Stomach smooth muscle (tissue), 2 donors: Measurements from ENCODE around the gene ABTB2.
A peak's percentile ranks its signal among the peaks of the same experiment; 100 is the strongest.

Experiments
- H3K27ac ChIP-seq: one replicate; pipeline ENCODE4 v1.7.0; 2013; ENCODE audit warnings: mild to moderate bottlenecking, low read length, inconsistent platforms
- H3K27me3 ChIP-seq, 2 donors: one replicate each; pipeline ENCODE4 v1.7.0; 2013; ENCODE audit warnings: low read length in 2 of 2; ENCODE audit not compliant: insufficient read depth in 2 of 2, control insufficient read depth in 1 of 2
- H3K36me3 ChIP-seq, 2 donors: one replicate each; pipeline ENCODE4 v1.7.0; 2013; ENCODE audit warnings: low read length in 2 of 2; ENCODE audit not compliant: control insufficient read depth in 2 of 2, insufficient read depth in 2 of 2
- H3K4me1 ChIP-seq: one replicate; pipeline ENCODE4 v1.7.0; 2013; ENCODE audit warnings: low read length; ENCODE audit not compliant: control insufficient read depth, insufficient read depth
- H3K4me3 ChIP-seq, 2 donors: one replicate each; pipeline ENCODE4 v1.7.0; 2013; ENCODE audit warnings: low read length in 2 of 2
- H3K9ac ChIP-seq, 2 donors: one replicate each; pipeline ENCODE4 v1.7.0; 2013; ENCODE audit warnings: low read length in 2 of 2, mild to moderate bottlenecking in 1 of 2
- H3K9me3 ChIP-seq, 2 donors: one replicate each; pipeline ENCODE4 v1.7.0; 2013; ENCODE audit warnings: low read length in 2 of 2; ENCODE audit not compliant: control insufficient read depth in 2 of 2
- donor health status: healthy.
- donor health status: Pancreatic carcinoma.

ABTB2 gene

GRCh38 chr11:34343153-34343552 lies 14.7 kb downstream of the ABTB2 start:
- Histone ChIP-seq H3K36me3 (no peaks in the 10 kb centered on the region), H3K9me3 (no peaks in the 10 kb centered on the region), H3K27me3 (no peaks in the 10 kb centered on the region), H3K4me3 (no peak overlapping the region), H3K4me1 (peaks cover 55% of the 10 kb centered on the region), H3K9ac (no peak overlapping the region), H3K27ac (no peak overlapping the region)

- H3K27me3 ChIP-seq = no peaks in the 10 kb centered on the region
- H3K9ac ChIP-seq = no peak overlapping the region
- H3K27ac ChIP-seq = peak overlapping the region; percentile 49
- H3K36me3 ChIP-seq = no peaks in the 10 kb centered on the region
- no peak overlapping the region for H3K4me3 ChIP-seq
- no peaks in the 10 kb centered on the region for H3K9me3 ChIP-seq
- peaks cover 44% of the 10 kb centered on the region for H3K4me1 ChIP-seq
Observed at GRCh38 chr11:34341931-34342533, 15.8 kb downstream of the ABTB2 start.

GRCh38 chr11:34341096-34341495 lies 16.7 kb downstream of the ABTB2 start:
- Histone ChIP-seq H3K27me3 (no peaks in the 10 kb centered on the region), H3K9ac (no peak overlapping the region), H3K4me1 (peaks cover 35% of the 10 kb centered on the region), H3K9me3 (no peaks in the 10 kb centered on the region), H3K27ac (peak overlapping the region; percentile 12), H3K36me3 (no peaks in the 10 kb centered on the region), H3K4me3 (no peak overlapping the region)

- H3K9me3 ChIP-seq = no peaks in the 10 kb centered on the region
- H3K27me3 ChIP-seq = no peaks in the 10 kb centered on the region
- no peak overlapping the region for H3K4me3 ChIP-seq
- no peak overlapping the region for H3K9ac ChIP-seq
- H3K4me1 ChIP-seq = peaks cover 31% of the 10 kb centered on the region
- H3K36me3 ChIP-seq = no peaks in the 10 kb centered on the region
- no peak overlapping the region for H3K27ac ChIP-seq
Observed at GRCh38 chr11:34340653-34341052, 17.2 kb downstream of the ABTB2 start.

GRCh38 chr11:34339149-34340064 lies 18.4 kb downstream of the ABTB2 start:
- H3K9ac ChIP-seq = no peak overlapping the region
- H3K4me3 ChIP-seq = no peak overlapping the region
- peaks cover 20% of the 10 kb centered on the region for H3K4me1 ChIP-seq
- no peaks in the 10 kb centered on the region for H3K36me3 ChIP-seq
- no peaks in the 10 kb centered on the region for H3K27me3 ChIP-seq
- no peak overlapping the region for H3K27ac ChIP-seq
- H3K9me3 ChIP-seq = no peaks in the 10 kb centered on the region

GRCh38 chr11:34337016-34337415 lies 20.8 kb downstream of the ABTB2 start:
- Histone ChIP-seq H3K36me3 (no peaks in the 10 kb centered on the region), H3K9me3 (no peaks in the 10 kb centered on the region), H3K27ac (no peak overlapping the region), H3K4me1 (peaks cover 10% of the 10 kb centered on the region), H3K27me3 (no peaks in the 10 kb centered on the region), H3K9ac (no peak overlapping the region), H3K4me3 (no peak overlapping the region)

- Histone ChIP-seq H3K36me3 (no peaks in the 10 kb centered on the region), H3K9me3 (no peaks in the 10 kb centered on the region), H3K27ac (no peak overlapping the region), H3K9ac (no peak overlapping the region), H3K4me1 (peaks cover under 1% of the 10 kb centered on the region), H3K27me3 (no peaks in the 10 kb centered on the region), H3K4me3 (no peak overlapping the region)
Observed at GRCh38 chr11:34335801-34336200, 22.0 kb downstream of the ABTB2 start.

- H3K27me3 ChIP-seq = no peaks in the 10 kb centered on the region
- H3K9ac ChIP-seq = no peak overlapping the region
- H3K36me3 ChIP-seq = no peaks in the 10 kb centered on the region
- H3K4me3 ChIP-seq = no peak overlapping the region
- H3K27ac ChIP-seq = no peak overlapping the region
- H3K9me3 ChIP-seq = no peaks in the 10 kb centered on the region
- H3K4me1 ChIP-seq = peaks cover 4% of the 10 kb centered on the region
Observed at GRCh38 chr11:34335331-34335730, 22.5 kb downstream of the ABTB2 start.

GRCh38 chr11:34333787-34334186 lies 24.0 kb downstream of the ABTB2 start:
- H3K27me3 ChIP-seq = no peaks in the 10 kb centered on the region
- no peak overlapping the region for H3K27ac ChIP-seq
- H3K36me3 ChIP-seq = no peaks in the 10 kb centered on the region
- H3K4me1 ChIP-seq = peaks cover 18% of the 10 kb centered on the region
- H3K4me3 ChIP-seq = no peak overlapping the region
- H3K9ac ChIP-seq = no peak overlapping the region
- H3K9me3 ChIP-seq = no peaks in the 10 kb centered on the region

GRCh38 chr11:34332524-34332923 lies 25.3 kb downstream of the ABTB2 start:
- Histone ChIP-seq H3K9ac (no peak overlapping the region), H3K4me1 (peaks cover 30% of the 10 kb centered on the region), H3K27me3 (no peaks in the 10 kb centered on the region), H3K4me3 (no peak overlapping the region), H3K36me3 (no peaks in the 10 kb centered on the region), H3K27ac (no peak overlapping the region), H3K9me3 (no peaks in the 10 kb centered on the region)

- H3K27me3 ChIP-seq = no peaks in the 10 kb centered on the region
- no peaks in the 10 kb centered on the region for H3K36me3 ChIP-seq
- H3K4me3 ChIP-seq = no peak overlapping the region
- no peak overlapping the region for H3K9ac ChIP-seq
- H3K27ac ChIP-seq = no peak overlapping the region
- H3K4me1 ChIP-seq = peaks cover 38% of the 10 kb centered on the region
- no peaks in the 10 kb centered on the region for H3K9me3 ChIP-seq
Observed at GRCh38 chr11:34331736-34332135, 26.1 kb downstream of the ABTB2 start.
